Measurements from ENCODE around the gene CDH26.
A peak's percentile ranks its signal among the peaks of the same experiment; 100 is the strongest.

Gene CDH26

DNA sequence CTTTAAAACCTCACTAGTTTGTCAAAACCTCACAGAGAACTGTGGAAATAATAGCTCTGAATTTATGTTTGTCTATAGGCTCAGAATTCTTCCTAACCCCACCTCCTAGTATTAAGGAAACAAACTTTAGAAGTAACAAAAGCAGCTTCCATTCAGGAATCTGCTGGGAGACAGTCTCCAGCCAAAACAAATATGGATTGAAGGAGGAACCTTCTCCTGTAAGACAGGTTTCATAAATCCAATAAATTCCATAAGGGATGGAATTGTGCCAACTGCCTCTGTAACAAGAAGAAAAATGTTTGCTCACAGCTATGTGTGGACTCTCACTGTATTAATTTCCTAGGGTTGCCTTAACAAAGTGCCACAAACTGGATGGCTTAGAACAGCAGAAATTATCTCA is 32.3 kb upstream of the CDH26 start:
- no peak for TF ChIP-seq CTCF (IDR thresholded peaks at IDR 0.05; ENCODE audit: control insufficient read depth, extremely low read depth, insufficient read depth)
- 0 out of 2 replicates have a peak overlapping the region, but pooled peaks have one; percentile 27 for H3K4me3 ChIP-seq (ENCODE audit: low read depth, low read length)
- peak; percentile 99 for DNase-seq (ENCODE audit: low read depth)

DNA sequence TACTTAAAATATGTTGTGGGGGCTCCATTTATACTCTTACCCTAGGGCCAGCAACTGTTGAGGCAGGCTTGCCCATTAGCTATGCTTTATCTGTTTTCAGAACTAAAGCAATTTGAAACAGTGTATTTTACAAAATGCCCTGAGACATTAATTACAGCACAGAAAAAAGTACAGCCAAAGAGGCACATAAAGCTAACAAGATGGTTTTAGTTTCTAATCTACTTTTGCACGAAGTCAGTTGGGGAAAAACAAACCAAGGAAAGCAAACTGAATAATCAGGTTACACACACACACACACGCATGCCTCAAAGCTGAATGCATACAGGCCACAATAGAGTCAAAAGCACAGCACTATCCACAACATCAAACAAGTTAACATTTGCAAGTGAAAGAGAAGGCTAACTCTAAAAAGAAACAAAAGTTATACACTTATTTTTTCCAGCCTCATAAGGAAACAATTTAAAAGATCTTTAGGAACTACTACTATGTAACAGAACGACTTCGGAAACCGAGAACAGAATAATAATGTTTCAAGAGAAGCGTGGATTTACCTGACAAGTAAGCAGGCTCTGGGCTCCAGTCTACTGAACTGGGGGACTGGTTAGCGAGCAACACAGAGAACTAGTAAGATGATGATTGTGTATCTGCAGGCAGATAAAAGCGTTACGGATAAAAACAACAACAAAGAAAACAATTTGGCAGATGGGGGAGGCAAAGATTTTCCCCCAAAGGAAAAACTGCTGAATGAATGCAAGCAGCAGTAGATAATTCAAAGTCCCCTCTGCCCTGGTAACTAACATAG is 26.5 kb upstream of the CDH26 start:
- DNase-seq (ENCODE audit: low read depth) = no peak
- H3K4me3 ChIP-seq (ENCODE audit: low read depth, low read length) = no peak overlapping the region
- TF ChIP-seq CTCF (IDR thresholded peaks at IDR 0.05; ENCODE audit: control insufficient read depth, extremely low read depth, insufficient read depth) = no peak

DNA sequence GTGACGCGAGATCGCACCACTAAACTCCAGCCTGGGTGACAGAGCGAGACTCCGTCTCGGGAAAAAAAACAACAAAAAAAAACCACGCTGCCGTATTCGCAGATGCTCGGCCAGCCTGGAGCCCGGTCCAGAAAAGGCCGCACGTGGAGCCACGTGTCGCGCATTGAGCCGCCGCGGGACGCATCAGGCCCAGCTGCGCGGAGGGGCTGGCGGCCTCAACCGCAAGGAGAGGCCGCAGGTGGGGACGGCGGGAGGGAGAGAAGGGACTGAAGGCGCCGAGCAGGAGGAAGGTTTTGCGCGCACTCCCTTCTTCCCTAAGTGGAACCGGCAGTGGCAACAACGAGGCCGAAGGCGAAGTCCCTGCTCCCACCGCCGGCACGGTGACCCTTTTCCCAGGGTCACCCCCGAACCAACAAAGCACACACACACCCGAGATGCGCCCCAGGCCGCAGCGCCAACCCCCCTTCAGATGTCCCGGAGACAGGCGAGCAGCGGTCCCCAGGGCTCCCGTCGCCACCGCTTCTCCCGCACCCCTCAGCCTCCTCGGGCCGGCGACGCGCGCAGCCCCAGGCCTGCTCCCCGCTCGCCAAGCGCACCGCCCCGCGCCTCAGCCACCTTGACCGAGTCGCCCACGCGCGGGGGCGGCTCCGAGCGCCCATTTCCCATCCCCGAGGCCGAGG is 25.5 kb upstream of the CDH26 start:
- no peak for TF ChIP-seq CTCF (IDR thresholded peaks at IDR 0.05; ENCODE audit: control insufficient read depth, extremely low read depth, insufficient read depth)
- no peak for DNase-seq (ENCODE audit: low read depth)
- no peak overlapping the region for H3K4me3 ChIP-seq (ENCODE audit: low read depth, low read length)

GRCh38 chr20:59933296-59933848 is 24.9 kb upstream of the CDH26 start, which contains the start of gene SYCP2:
SYCP2 (minus strand) TSS chr20:59933637; CDS start chr20:59922413, 11,224 bp downstream.
- H3K4me3 ChIP-seq (ENCODE audit: low read depth, low read length) = peak within 1 kb of the TSS; percentile 47
- TF ChIP-seq CTCF (IDR thresholded peaks at IDR 0.05; ENCODE audit: control insufficient read depth, extremely low read depth, insufficient read depth) = no peak
- no peak for DNase-seq (ENCODE audit: low read depth)

- TF ChIP-seq CTCF (IDR thresholded peaks at IDR 0.05; ENCODE audit: control insufficient read depth, extremely low read depth, insufficient read depth) = peak; percentile 58
- DNase-seq (ENCODE audit: low read depth) = no peak
- H3K4me3 ChIP-seq (ENCODE audit: low read depth, low read length) = peak overlapping the region; percentile 47
Measured at GRCh38 chr20:59933849-59934585, 24.2 kb upstream of the CDH26 start.

DNA sequence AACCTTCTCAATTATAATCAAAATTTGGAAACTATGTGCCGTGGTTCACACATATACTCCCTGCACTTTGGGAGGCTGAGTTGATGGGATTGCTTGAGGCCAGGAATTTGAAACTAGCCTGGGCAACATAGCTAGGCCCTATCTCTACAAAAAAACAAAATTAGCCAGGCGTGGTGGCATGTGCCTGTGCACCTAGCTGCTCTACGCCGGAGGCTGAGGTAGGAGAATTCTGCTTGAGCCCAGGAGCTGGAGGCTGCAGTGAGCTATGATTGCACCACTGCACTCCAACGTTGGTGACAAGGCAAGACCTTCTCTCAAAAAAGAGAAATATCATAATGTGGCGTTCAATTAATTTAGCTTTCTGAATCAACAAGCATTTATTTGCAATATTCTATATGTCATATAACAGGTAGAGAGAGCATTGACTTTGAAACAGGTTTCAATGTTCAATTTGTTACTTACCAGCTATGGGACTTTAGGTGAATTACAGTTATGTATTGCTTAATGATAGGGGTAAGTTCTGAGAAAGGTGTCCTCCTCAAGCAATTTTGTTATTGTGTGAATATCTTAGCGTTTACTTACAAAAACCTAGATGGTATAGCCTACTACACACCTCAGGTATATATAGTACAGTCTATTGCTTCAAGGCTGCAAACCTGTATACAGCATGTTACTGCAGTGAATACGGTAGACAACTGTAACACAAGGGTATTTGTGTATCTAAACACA is 22.6 kb upstream of the CDH26 start:
- no peak for TF ChIP-seq CTCF (IDR thresholded peaks at IDR 0.05; ENCODE audit: control insufficient read depth, extremely low read depth, insufficient read depth)
- no peak overlapping the region for H3K4me3 ChIP-seq (ENCODE audit: low read depth, low read length)
- DNase-seq (ENCODE audit: low read depth) = no peak

Data from LNCaP clone FGC (cell line).